ENCODE results near the gene ADAM12. TPM values are rescaled to one million over a fixed set of nuclear protein-coding genes. Genes with fewer than 3 reads are reported as not detected.

Gene ADAM12
- total and polyA plus RNA-seq, 2 donors (not counting 3 experiments of a cell fraction or from before 2014, with no cell fraction given) = 0.22 to 0.33 TPM

GRCh38 chr10:126115886-126116285, 272.4 kb downstream of the ADAM12 start:
- no peaks in the 10 kb centered on the region for H3K79me2 ChIP-seq (ENCODE audit: control insufficient read depth, insufficient read depth, low read length)
- ChIA-PET POLR2A (no interaction called here), CTCF (no interaction called here)
- H3K9me3 ChIP-seq (replicated peaks; ENCODE audit: control insufficient read depth, insufficient read depth, low read length) = no peaks in the 10 kb centered on the region
- H3K9ac ChIP-seq (replicated peaks; ENCODE audit: extremely low read depth, insufficient read depth, low read length) = no peak overlapping the region
- intact Hi-C loops (cut with micrococcal nuclease) (no loop called here), dilution Hi-C loops (cut with MboI; ENCODE audit: extremely low pct_ligation_motif_present, low sequenced_read_pairs) (no loop called here)
- no peak overlapping the region for H2AFZ ChIP-seq (ENCODE audit: low read depth, low read length)
- no peak for DNase-seq (ENCODE audit: low read depth, low spot score)
- FAIRE-seq = no peak
- no peak overlapping the region for H3K4me3 ChIP-seq (replicated peaks in 1 of 3; ENCODE audit: insufficient read depth in 1 of 3, low read depth in 1 of 3, low read length in 3 of 3)
- no peaks in the 10 kb centered on the region for H3K4me1 ChIP-seq (ENCODE audit: control insufficient read depth, extremely low read depth, insufficient read depth, low read length)
- no peaks in the 10 kb centered on the region for H4K20me1 ChIP-seq (replicated peaks; ENCODE audit: control insufficient read depth, extremely low read depth, insufficient read depth, low read length)
- no peak overlapping the region for H3K27ac ChIP-seq (ENCODE audit: insufficient read depth, low read depth, low read length)
- no peaks in the 10 kb centered on the region for H3K36me3 ChIP-seq (ENCODE audit: control insufficient read depth in 2 of 2, extremely low read depth in 1 of 2, insufficient read depth in 2 of 2, low read length in 2 of 2)
- no peak overlapping the region for H3K4me2 ChIP-seq (ENCODE audit: insufficient read depth, low read length)
- no peaks in the 10 kb centered on the region for H3K27me3 ChIP-seq (ENCODE audit: control insufficient read depth in 2 of 2, insufficient read depth in 2 of 2, low read length in 2 of 2)
- no peak for TF ChIP-seq CTCF (IDR thresholded peaks at IDR 0.05; ENCODE audit: extremely low read depth in 1 of 2, insufficient read depth in 1 of 2, low read depth in 1 of 2, low read length in 2 of 2)
- TF ChIP-seq POLR2AphosphoS5 (IDR thresholded peaks at IDR 0.05; ENCODE audit: insufficient read depth, low read depth, low read length) = no peak
- no peak for TF ChIP-seq GATA2 (IDR thresholded peaks at IDR 0.05; ENCODE audit: insufficient read depth, insufficient read length, low read depth, low read length)
- TF ChIP-seq MAX (IDR thresholded peaks at IDR 0.05; ENCODE audit: insufficient read depth, insufficient read length) = no peak
- no peak for TF ChIP-seq POLR2A (IDR thresholded peaks at IDR 0.05; ENCODE audit: low read depth, low read length)
- BruUV-seq (replicated peaks) = no TSS peak
- no peaks in the 10 kb centered on the region for H3K9me1 ChIP-seq (replicated peaks; ENCODE audit: control insufficient read depth, extremely low read depth, insufficient read depth, low read length)
